ENCODE measurements around the gene SPATS2. TPM values are rescaled to one million over a fixed set of nuclear protein-coding genes. Genes with fewer than 3 reads are reported as not detected.

SPATS2 gene
- total RNA-seq, 2 experiments from 2014 or later = 22.7 to 36.4 TPM

GRCh38 chr12:49482095-49483051 lies 115.1 kb downstream of the SPATS2 start:
- ChIA-PET POLR2A (interaction anchor here (0.8 to 2.0 kb wide), 4 partner anchors 11 to 28 kb away, joined by 3 to 8 read pairs (median 4); no protein-coding TSS in a partner anchor), CTCF (ENCODE audit: unreplicated experiment) (no interaction called here)
- Histone ChIP-seq H3K4me2 (ENCODE audit: low read length) (no peak overlapping the region), H4K20me1 (ENCODE audit: insufficient read depth, low read length) (no peaks in the 10 kb centered on the region), H3K4me1 (ENCODE audit: insufficient read depth, low read length, poor library complexity, severe bottlenecking) (no peaks in the 10 kb centered on the region), H3K9me3 (ENCODE audit: low read length) (no peaks in the 10 kb centered on the region), H3K79me2 (ENCODE audit: insufficient read depth, low read depth, low read length) (no peaks in the 10 kb centered on the region), H3K4me3 (ENCODE audit: low read depth, low read length, poor library complexity, severe bottlenecking) (no peak overlapping the region), H3K36me3 (ENCODE audit: insufficient read depth, low read length) (peaks cover 8% of the 10 kb centered on the region; the same call in 1 of the 2 replicates), H3K27ac (ENCODE audit: low read depth, low read length, poor library complexity, severe bottlenecking) (no peak overlapping the region), H2AFZ (ENCODE audit: low read length) (no peak overlapping the region), H3K9me2 (ENCODE audit: insufficient read depth, low read length) (no peaks in the 10 kb centered on the region)
- intact Hi-C loops (cut with micrococcal nuclease; ENCODE audit: unreplicated experiment) = no loop called here
- DNase-seq (ENCODE audit: low spot score) = no peak
- BruUV-seq (replicated peaks) = no TSS peak
- TF ChIP-seq CTCF (conservative IDR thresholded peaks at IDR 0.05; ENCODE audit: low read length) (no peak), EZH2phosphoT487 (IDR thresholded peaks at IDR 0.05; ENCODE audit: borderline replicate concordance, low read depth, low read length) (no peak)

- ChIA-PET CTCF (ENCODE audit: unreplicated experiment) (interaction anchor here (0.6 kb wide), 1 partner anchor 446 kb away, joined by 3 read pairs; no protein-coding TSS in a partner anchor), POLR2A (interaction anchor here (0.6 to 2.0 kb wide), 5 partner anchors 10 to 133 kb away, joined by 3 to 8 read pairs (median 4); no protein-coding TSS in a partner anchor)
- Histone ChIP-seq H3K4me1 (ENCODE audit: insufficient read depth, low read length, poor library complexity, severe bottlenecking) (no peaks in the 10 kb centered on the region), H3K9me3 (ENCODE audit: low read length) (no peaks in the 10 kb centered on the region), H3K27ac (ENCODE audit: low read depth, low read length, poor library complexity, severe bottlenecking) (no peak overlapping the region), H4K20me1 (ENCODE audit: insufficient read depth, low read length) (no peaks in the 10 kb centered on the region), H3K9me2 (ENCODE audit: insufficient read depth, low read length) (no peaks in the 10 kb centered on the region), H3K36me3 (ENCODE audit: insufficient read depth, low read length) (peaks cover 8% of the 10 kb centered on the region; the same call in 1 of the 2 replicates), H3K4me2 (ENCODE audit: low read length) (no peak overlapping the region), H3K79me2 (ENCODE audit: insufficient read depth, low read depth, low read length) (no peaks in the 10 kb centered on the region), H3K4me3 (ENCODE audit: low read depth, low read length, poor library complexity, severe bottlenecking) (no peak overlapping the region), H2AFZ (ENCODE audit: low read length) (no peak overlapping the region)
- intact Hi-C loops (cut with micrococcal nuclease; ENCODE audit: unreplicated experiment) = no loop called here
- no peak for DNase-seq (ENCODE audit: low spot score)
- no TSS peak for BruUV-seq (replicated peaks)
- TF ChIP-seq CTCF (conservative IDR thresholded peaks at IDR 0.05; ENCODE audit: low read length) (no peak), EZH2phosphoT487 (IDR thresholded peaks at IDR 0.05; ENCODE audit: borderline replicate concordance, low read depth, low read length) (no peak)
Measured at GRCh38 chr12:49483619-49484018, 116.4 kb downstream of the SPATS2 start.
